T-helper 1 cell treated with Interleukin-12 subunit alpha and Interleukin-12 subunit beta and Interleukin-4 antibody, amounts not matched to agents 30 ng/mL and 1 ng/mL, for 36 hours (primary cell): ENCODE measurements around the gene LARP4B. TPM values are rescaled to one million over a fixed set of nuclear protein-coding genes. Genes with fewer than 3 reads are reported as not detected.

Source experiments
- intact Hi-C: fragments of 100-400 bp; cut with micrococcal nuclease; formaldehyde crosslinking; loops from one replicate; pipeline ENCODE4 v1.15.1; 2024
- total RNA-seq: library from RNA; stranded (reverse); gene quantifications from 2 replicates; pipeline ENCODE4 v1.2.3, GENCODE V29; 2022

Gene LARP4B
- total RNA-seq, 1 donor from 2014 or later = 128 TPM

- intact Hi-C loops = no loop called here
These were observed 5.3 kb downstream of the LARP4B start for GRCh38 chr10:926075-926698.

GRCh38 chr10:924524-924859, 7.0 kb downstream of the LARP4B start:
- intact Hi-C loops = no loop called here

GRCh38 chr10:923844-924523, 7.5 kb downstream of the LARP4B start:
- intact Hi-C loops = no loop called here

GRCh38 chr10:921471-922414, 9.8 kb downstream of the LARP4B start:
- intact Hi-C loops = no loop called here

GRCh38 chr10:920450-920849, 11.1 kb downstream of the LARP4B start:
- intact Hi-C loops = no loop called here

- intact Hi-C loops = no loop called here
These were observed 12.0 kb downstream of the LARP4B start for GRCh38 chr10:919481-919880.

GRCh38 chr10:917999-918398, 13.5 kb downstream of the LARP4B start:
- intact Hi-C loops = no loop called here

GRCh38 chr10:917416-917720, 14.1 kb downstream of the LARP4B start:
- intact Hi-C loops = no loop called here

- intact Hi-C loops = no loop called here
These were observed 14.6 kb downstream of the LARP4B start for GRCh38 chr10:916716-917415.

GRCh38 chr10:909831-910230, 21.7 kb downstream of the LARP4B start:
- intact Hi-C loops = no loop called here

- intact Hi-C loops = no loop called here
These were observed 25.5 kb downstream of the LARP4B start for GRCh38 chr10:905972-906371.

- intact Hi-C loops = no loop called here
These were observed 26.0 kb downstream of the LARP4B start for GRCh38 chr10:905503-905902.

GRCh38 chr10:904403-904802, 27.1 kb downstream of the LARP4B start:
- intact Hi-C loops = no loop called here

GRCh38 chr10:898141-898540, 33.4 kb downstream of the LARP4B start:
- intact Hi-C loops = no loop called here

- intact Hi-C loops = no loop called here
These were observed 34.5 kb downstream of the LARP4B start for GRCh38 chr10:896982-897381.

GRCh38 chr10:895324-895723, 36.2 kb downstream of the LARP4B start:
- intact Hi-C loops = no loop called here

- intact Hi-C loops = no loop called here
These were observed 52.6 kb downstream of the LARP4B start for GRCh38 chr10:878895-879294.

- intact Hi-C loops = no loop called here
These were observed 53.2 kb downstream of the LARP4B start for GRCh38 chr10:878333-878759.

GRCh38 chr10:876438-876837, 55.1 kb downstream of the LARP4B start:
- intact Hi-C loops = no loop called here

- intact Hi-C loops = no loop called here
These were observed 58.5 kb downstream of the LARP4B start for GRCh38 chr10:873020-873419.

- intact Hi-C loops = no loop called here
These were observed 59.5 kb downstream of the LARP4B start for GRCh38 chr10:871951-872403.
